GM23338 (cell line): ENCODE results near the gene COX8A. TPM values are rescaled to one million over a fixed set of nuclear protein-coding genes. Genes with fewer than 3 reads are reported as not detected.

Source experiments
- ATAC-seq: fragments of 200-7000 bp; cut with Tn5 transposase; 3 replicates; pipeline ENCODE4 v1.9.1; 2020
- DNase-seq: peaks from one replicate; pipeline ENCODE4 v3.0.0-alpha.2; 2015; ENCODE audit warnings: low spot score
- H2AFZ ChIP-seq: fragments of 200-600 bp; sonication (generic); 2 replicates; pipeline ENCODE4 v1.8.0; 2016; ENCODE audit warnings: antibody characterized with exemption, mild to moderate bottlenecking, moderate library complexity
- H3F3A ChIP-seq: fragments of 200-600 bp; sonication (generic); replicated peaks from 2 replicates; pipeline ENCODE4 v1.8.0; 2017; ENCODE audit warnings: antibody characterized with exemption, mixed run types, low read depth
- H3K27ac ChIP-seq: fragments of 200-600 bp; sonication (generic); 2 replicates; pipeline ENCODE4 v1.6.1; 2016; ENCODE audit warnings: low read depth
- H3K27me3 ChIP-seq: fragments of 200-600 bp; sonication (generic); 2 replicates; pipeline ENCODE4 v1.8.0; 2016; ENCODE audit warnings: mild to moderate bottlenecking, mixed run types, moderate library complexity; ENCODE audit not compliant: insufficient read depth
- H3K36me3 ChIP-seq: fragments of 200-600 bp; sonication (generic); 2 replicates; pipeline ENCODE4 v1.8.0; 2016; ENCODE audit warnings: mild to moderate bottlenecking; ENCODE audit not compliant: insufficient read depth
- H3K4me1 ChIP-seq: fragments of 200-600 bp; sonication (generic); 2 replicates; pipeline ENCODE4 v1.8.0; 2016; ENCODE audit warnings: mild to moderate bottlenecking, moderate library complexity; ENCODE audit not compliant: insufficient read depth
- H3K4me2 ChIP-seq: fragments of 200-600 bp; sonication (generic); 2 replicates; pipeline ENCODE4 v1.7.1; 2017; ENCODE audit warnings: mixed run types
- H3K4me3 ChIP-seq: fragments of 200-600 bp; sonication (generic); 2 replicates; pipeline ENCODE4 v1.6.1; 2016; ENCODE audit warnings: mixed run types
- H3K79me2 ChIP-seq: fragments of 200-600 bp; sonication (generic); replicated peaks from 2 replicates; pipeline ENCODE4 v1.8.0; 2017; ENCODE audit warnings: mild to moderate bottlenecking; ENCODE audit not compliant: insufficient read depth
- H3K9me2 ChIP-seq: fragments of 200-600 bp; sonication (generic); 2 replicates; pipeline ENCODE4 v1.8.0; 2017; ENCODE audit not compliant: insufficient read depth
- H4K20me1 ChIP-seq: fragments of 200-600 bp; sonication (generic); replicated peaks from 2 replicates; pipeline ENCODE4 v1.8.0; 2017; ENCODE audit warnings: mild to moderate bottlenecking; ENCODE audit not compliant: insufficient read depth
- H3K27ac Mint-ChIP-seq: 2 replicates; pipeline ENCODE4 v1.8.0; 2020; ENCODE audit warnings: inconsistent platforms, mild to moderate bottlenecking, moderate library complexity, mixed read lengths
- H3K27me3 Mint-ChIP-seq: 3 replicates; pipeline ENCODE4 v1.8.0; 2022; ENCODE audit warnings: low read depth, mild to moderate bottlenecking, moderate library complexity, mixed read lengths, inconsistent platforms; ENCODE audit not compliant: insufficient read depth, poor library complexity
- H3K36me3 Mint-ChIP-seq: 3 replicates; pipeline ENCODE4 v1.8.0; 2021; ENCODE audit warnings: low read depth, mild to moderate bottlenecking, inconsistent platforms, moderate library complexity, mixed read lengths
- H3K4me1 Mint-ChIP-seq: 3 replicates; pipeline ENCODE4 v1.8.0; 2020; ENCODE audit warnings: mild to moderate bottlenecking, inconsistent platforms, mixed read lengths
- H3K4me3 Mint-ChIP-seq: 3 replicates; pipeline ENCODE4 v1.8.0; 2021; ENCODE audit warnings: moderate library complexity, mild to moderate bottlenecking, inconsistent platforms, mixed read lengths
- H3K9me3 Mint-ChIP-seq: 3 replicates; pipeline ENCODE4 v1.8.0; 2020; ENCODE audit warnings: moderate library complexity, mild to moderate bottlenecking, inconsistent platforms, mixed read lengths
- CREB1 ChIP-seq: fragments of 250-450 bp; sonication (Bioruptor Pico); IDR thresholded peaks from 2 replicates; pipeline ENCODE4 v1.5.0; 2020; ENCODE audit warnings: low read depth, mild to moderate bottlenecking, moderate library complexity
- polyA plus RNA-seq: library from polyadenylated mRNA; unstranded; fragments of >200 nt; fragmentation: Nextera tagmentation; extraction: Ambion mirVana; gene quantifications from 2 replicates; pipeline ENCODE4 v1.2.1, GENCODE V29; 2016
- total RNA-seq: library from RNA; depleted of rRNA; stranded (reverse); fragments of >200 nt; shearing (Covaris generic); gene quantifications from 2 replicates; pipeline ENCODE4 v1.2.3, GENCODE V29; 2014
- TF ChIP-seq, protein P1 (sequence below), 2 experiments: fragments of 200-600 bp in 1 of 2; sonication (generic) in 1 of 2; conservative IDR thresholded peaks; 2 replicates each; pipeline versions ENCODE4 v1.5.1 to v1.6.1; 2016 to 2017; ENCODE audit warnings: antibody characterized with exemption in 2 of 2, low read depth in 2 of 2, mild to moderate bottlenecking in 2 of 2, moderate library complexity in 1 of 2
- TF ChIP-seq, protein P2 (sequence below): IDR thresholded peaks from one replicate; pipeline ENCODE4 v1.6.1; 2018; ENCODE audit warnings: antibody characterized with exemption; ENCODE audit not compliant: unreplicated experiment

The COX8A gene
- total and polyA plus RNA-seq, 2 experiments from 2014 or later, result 427 to 483 TPM

DNA sequence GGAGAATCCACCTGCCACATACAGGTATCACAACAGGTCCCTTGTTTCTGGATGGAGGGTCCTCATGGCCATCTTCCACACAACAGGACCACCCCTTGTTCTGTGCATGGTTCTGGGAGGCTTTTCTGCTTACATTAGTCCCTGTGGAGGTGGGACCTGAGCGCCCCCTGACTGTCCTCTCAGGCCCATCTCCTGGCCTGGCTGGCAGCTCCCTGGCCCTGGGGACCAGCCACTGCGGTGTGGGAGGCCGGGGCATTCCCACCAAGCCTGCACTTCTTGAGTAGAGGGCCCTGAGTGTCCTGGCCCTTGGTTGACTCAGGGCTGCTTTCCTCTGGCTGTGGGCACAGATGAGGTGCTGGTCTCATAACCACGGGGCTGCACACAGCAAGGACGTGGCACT, 5.0 kb downstream of the COX8A start:
- H2AFZ ChIP-seq, result no peak overlapping the region
- ATAC-seq (peak; percentile 12; the same call in 2 of the 3 replicates), DNase-seq (no peak)
- H3K4me1 ChIP-seq, result peaks cover 33% of the 10 kb centered on the region
- no peak overlapping the region; the same call in 1 of the 2 replicates for H3K4me2 ChIP-seq
- Mint-ChIP-seq H3K4me1 (peaks cover 29% of the 10 kb centered on the region), H3K9me3 (no peaks in the 10 kb centered on the region; the same call in 2 of the 3 replicates), H3K27ac (peak overlapping the region; percentile 95; the same call in 1 of the 2 replicates), H3K36me3 (peaks cover 23% of the 10 kb centered on the region), H3K4me3 (no peak overlapping the region), H3K27me3 (peaks cover 20% of the 10 kb centered on the region)
- H3K9me2 ChIP-seq, result no peaks in the 10 kb centered on the region
- peaks cover 46% of the 10 kb centered on the region for H3K79me2 ChIP-seq
- H3K4me3 ChIP-seq, result no peak overlapping the region
- H3F3A ChIP-seq, result peaks cover 22% of the 10 kb centered on the region; the same call in 1 of the 2 replicates
- H3K36me3 ChIP-seq, result no peaks in the 10 kb centered on the region
- H4K20me1 ChIP-seq, result no peaks in the 10 kb centered on the region; the same call in none of the 2 replicates
- no peak for TF ChIP-seq CREB1 (CRISPR knock-in tag)
- TF ChIP-seq, protein P1, sequence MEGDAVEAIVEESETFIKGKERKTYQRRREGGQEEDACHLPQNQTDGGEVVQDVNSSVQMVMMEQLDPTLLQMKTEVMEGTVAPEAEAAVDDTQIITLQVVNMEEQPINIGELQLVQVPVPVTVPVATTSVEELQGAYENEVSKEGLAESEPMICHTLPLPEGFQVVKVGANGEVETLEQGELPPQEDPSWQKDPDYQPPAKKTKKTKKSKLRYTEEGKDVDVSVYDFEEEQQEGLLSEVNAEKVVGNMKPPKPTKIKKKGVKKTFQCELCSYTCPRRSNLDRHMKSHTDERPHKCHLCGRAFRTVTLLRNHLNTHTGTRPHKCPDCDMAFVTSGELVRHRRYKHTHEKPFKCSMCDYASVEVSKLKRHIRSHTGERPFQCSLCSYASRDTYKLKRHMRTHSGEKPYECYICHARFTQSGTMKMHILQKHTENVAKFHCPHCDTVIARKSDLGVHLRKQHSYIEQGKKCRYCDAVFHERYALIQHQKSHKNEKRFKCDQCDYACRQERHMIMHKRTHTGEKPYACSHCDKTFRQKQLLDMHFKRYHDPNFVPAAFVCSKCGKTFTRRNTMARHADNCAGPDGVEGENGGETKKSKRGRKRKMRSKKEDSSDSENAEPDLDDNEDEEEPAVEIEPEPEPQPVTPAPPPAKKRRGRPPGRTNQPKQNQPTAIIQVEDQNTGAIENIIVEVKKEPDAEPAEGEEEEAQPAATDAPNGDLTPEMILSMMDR (conservative IDR thresholded peaks at IDR 0.05; ENCODE audit: low read depth in 2 of 2), result peak in 1 of 2 experiments; percentile 50; a peak in 2 of 4 replicates
- 0 out of 2 replicates have a peak overlapping the region, but pooled peaks have one; percentile 32 for H3K27ac ChIP-seq
- H3K27me3 ChIP-seq, result no peaks in the 10 kb centered on the region

DNA sequence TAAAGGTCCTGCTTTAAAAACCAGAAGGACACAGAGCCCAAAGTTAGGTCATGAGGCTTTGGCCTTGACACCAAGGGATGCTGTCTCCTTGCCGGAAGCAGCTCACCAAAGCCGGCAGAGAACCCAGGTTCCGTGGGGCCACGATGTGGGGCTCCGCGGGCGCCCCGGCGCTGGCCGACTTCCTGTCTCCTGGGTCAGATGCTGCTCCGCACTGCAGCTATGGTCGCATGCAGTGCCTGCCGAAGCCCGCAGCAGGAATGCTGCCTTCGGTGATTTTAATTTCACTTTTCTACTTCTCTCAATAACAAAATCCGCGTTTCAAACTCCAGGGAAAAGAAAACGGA, 11.4 kb downstream of the COX8A start:
- peak overlapping the region; percentile 54 for H2AFZ ChIP-seq
- H3K27me3 Mint-ChIP-seq, result peaks cover 20% of the 10 kb centered on the region
- ATAC-seq, result peak; percentile 38

More for the DNA sequence above, 11.4 kb downstream of the COX8A start:
- Mint-ChIP-seq H3K36me3 (peaks cover 37% of the 10 kb centered on the region), H3K27ac (peak overlapping the region; percentile 97), H3K4me3 (peak overlapping the region; percentile 84), H3K9me3 (no peaks in the 10 kb centered on the region), H3K4me1 (peaks cover 25% of the 10 kb centered on the region)
- Histone ChIP-seq H3F3A (peaks cover 28% of the 10 kb centered on the region; the same call in 1 of the 2 replicates), H3K27me3 (no peaks in the 10 kb centered on the region), H3K4me1 (peaks cover 16% of the 10 kb centered on the region), H3K9me2 (no peaks in the 10 kb centered on the region), H4K20me1 (peaks cover 10% of the 10 kb centered on the region), H3K27ac (peak overlapping the region; percentile 95), H3K79me2 (peaks cover 28% of the 10 kb centered on the region), H3K36me3 (peaks cover 12% of the 10 kb centered on the region; the same call in 1 of the 2 replicates), H3K4me2 (peak overlapping the region; percentile 83), H3K4me3 (peak overlapping the region; percentile 79)
- DNase-seq, result peak; percentile 66
- TF ChIP-seq, protein P2, sequence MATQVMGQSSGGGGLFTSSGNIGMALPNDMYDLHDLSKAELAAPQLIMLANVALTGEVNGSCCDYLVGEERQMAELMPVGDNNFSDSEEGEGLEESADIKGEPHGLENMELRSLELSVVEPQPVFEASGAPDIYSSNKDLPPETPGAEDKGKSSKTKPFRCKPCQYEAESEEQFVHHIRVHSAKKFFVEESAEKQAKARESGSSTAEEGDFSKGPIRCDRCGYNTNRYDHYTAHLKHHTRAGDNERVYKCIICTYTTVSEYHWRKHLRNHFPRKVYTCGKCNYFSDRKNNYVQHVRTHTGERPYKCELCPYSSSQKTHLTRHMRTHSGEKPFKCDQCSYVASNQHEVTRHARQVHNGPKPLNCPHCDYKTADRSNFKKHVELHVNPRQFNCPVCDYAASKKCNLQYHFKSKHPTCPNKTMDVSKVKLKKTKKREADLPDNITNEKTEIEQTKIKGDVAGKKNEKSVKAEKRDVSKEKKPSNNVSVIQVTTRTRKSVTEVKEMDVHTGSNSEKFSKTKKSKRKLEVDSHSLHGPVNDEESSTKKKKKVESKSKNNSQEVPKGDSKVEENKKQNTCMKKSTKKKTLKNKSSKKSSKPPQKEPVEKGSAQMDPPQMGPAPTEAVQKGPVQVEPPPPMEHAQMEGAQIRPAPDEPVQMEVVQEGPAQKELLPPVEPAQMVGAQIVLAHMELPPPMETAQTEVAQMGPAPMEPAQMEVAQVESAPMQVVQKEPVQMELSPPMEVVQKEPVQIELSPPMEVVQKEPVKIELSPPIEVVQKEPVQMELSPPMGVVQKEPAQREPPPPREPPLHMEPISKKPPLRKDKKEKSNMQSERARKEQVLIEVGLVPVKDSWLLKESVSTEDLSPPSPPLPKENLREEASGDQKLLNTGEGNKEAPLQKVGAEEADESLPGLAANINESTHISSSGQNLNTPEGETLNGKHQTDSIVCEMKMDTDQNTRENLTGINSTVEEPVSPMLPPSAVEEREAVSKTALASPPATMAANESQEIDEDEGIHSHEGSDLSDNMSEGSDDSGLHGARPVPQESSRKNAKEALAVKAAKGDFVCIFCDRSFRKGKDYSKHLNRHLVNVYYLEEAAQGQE, result no peak
